Endothelial cell of umbilical vein (primary cell): ENCODE data around the gene BZW1.
A peak's percentile ranks its signal among the peaks of the same experiment; 100 is the strongest.

Experiments
- CTCF ChIP-seq, 2 donors: IDR thresholded peaks; 1 replicate in 1 of 2; 2 replicates in 1 of 2; pipeline ENCODE4 v1.5.1; 2011; ENCODE audit warnings: low read length in 2 of 2, mild to moderate bottlenecking in 2 of 2, moderate library complexity in 2 of 2, control low read depth in 1 of 2, inconsistent platforms in 1 of 2, low read depth in 1 of 2; ENCODE audit not compliant: insufficient read depth in 1 of 2; ENCODE audit errors: extremely low read depth in 1 of 2
- EZH2 ChIP-seq: IDR thresholded peaks from 2 replicates; pipeline ENCODE4 v1.6.1; 2012; ENCODE audit warnings: borderline replicate concordance, low read depth, mild to moderate bottlenecking, moderate library complexity, low read length, inconsistent platforms; ENCODE audit not compliant: severe bottlenecking
- POLR2A ChIP-seq: IDR thresholded peaks from 2 replicates; pipeline ENCODE4 v1.6.1; 2012; ENCODE audit warnings: low read depth, mild to moderate bottlenecking, control low read depth, low read length
- POLR2AphosphoS5 ChIP-seq: IDR thresholded peaks from 2 replicates; pipeline ENCODE4 v1.6.1; 2012; ENCODE audit warnings: low read depth, mild to moderate bottlenecking, control low read depth, low read length, moderate library complexity; ENCODE audit not compliant: insufficient read depth

GRCh38 chr2:200787351-200788120, 24.2 kb upstream of the BZW1 start:
- TF ChIP-seq CTCF (IDR thresholded peaks at IDR 0.05; ENCODE audit: extremely low read depth in 1 of 2, insufficient read depth in 1 of 2, low read depth in 1 of 2, low read length in 2 of 2) (no peak), EZH2 (no peak), POLR2AphosphoS5 (peak; percentile 87), POLR2A (peak; percentile 17)
